ENCODE results near the gene ARHGEF39. TPM values are rescaled to one million over a fixed set of nuclear protein-coding genes. Genes with fewer than 3 reads are reported as not detected.
"Not testable (repeated sequence)": the region's sequence is repeated elsewhere in the genome, so short reads cannot be mapped to it uniquely, and the experiment has no call there.

Gene ARHGEF39
- total RNA-seq, 1 experiment from 2014 or later, result 12.4 TPM

GRCh38 chr9:35637427-35637955, 27.5 kb downstream of the ARHGEF39 start:
- DNase-seq (ENCODE audit: low spot score); in situ Hi-C loops (cut with HindIII; ENCODE audit: low sequenced_read_pairs): not testable (repeated sequence)

- in situ Hi-C loops (cut with HindIII; ENCODE audit: low sequenced_read_pairs); DNase-seq (ENCODE audit: low spot score): not testable (repeated sequence)
These were observed 28.1 kb downstream of the ARHGEF39 start for GRCh38 chr9:35636877-35637246.

GRCh38 chr9:35636135-35636876, 28.7 kb downstream of the ARHGEF39 start:
- in situ Hi-C loops (cut with HindIII; ENCODE audit: low sequenced_read_pairs), result no loop called here
- no peak for DNase-seq (ENCODE audit: low spot score)

- in situ Hi-C loops (cut with HindIII; ENCODE audit: low sequenced_read_pairs), result no loop called here
- DNase-seq (ENCODE audit: low spot score), result no peak
These were observed 29.3 kb downstream of the ARHGEF39 start for GRCh38 chr9:35635730-35636129.

GRCh38 chr9:35629597-35629996, 35.4 kb downstream of the ARHGEF39 start:
- in situ Hi-C loops (cut with HindIII; ENCODE audit: low sequenced_read_pairs), result no loop called here
- DNase-seq (ENCODE audit: low spot score), result no peak

- in situ Hi-C loops (cut with HindIII; ENCODE audit: low sequenced_read_pairs), result no loop called here
- DNase-seq (ENCODE audit: low spot score), result no peak
These were observed 36.5 kb downstream of the ARHGEF39 start for GRCh38 chr9:35628389-35628991.

GRCh38 chr9:35627575-35627974, 37.4 kb downstream of the ARHGEF39 start:
- in situ Hi-C loops (cut with HindIII; ENCODE audit: low sequenced_read_pairs), result no loop called here
- no peak for DNase-seq (ENCODE audit: low spot score)

GRCh38 chr9:35619800-35620158, 45.2 kb downstream of the ARHGEF39 start:
- in situ Hi-C loops (cut with HindIII; ENCODE audit: low sequenced_read_pairs), result no loop called here
- no peak for DNase-seq (ENCODE audit: low spot score)

GRCh38 chr9:35618854-35619799, 45.9 kb downstream of the ARHGEF39 start:
- no peak for DNase-seq (ENCODE audit: low spot score)
- in situ Hi-C loops (cut with HindIII; ENCODE audit: low sequenced_read_pairs), result no loop called here

- DNase-seq (ENCODE audit: low spot score), result peak; percentile 22
- in situ Hi-C loops (cut with HindIII; ENCODE audit: low sequenced_read_pairs), result no loop called here
These were observed 46.7 kb downstream of the ARHGEF39 start, which contains the start of gene CD72 for GRCh38 chr9:35618325-35618727. Gene CD72, minus strand, starts transcription at chr9:35618413. Its CDS starts 110 bp downstream, at chr9:35618303.

- in situ Hi-C loops (cut with HindIII; ENCODE audit: low sequenced_read_pairs), result no loop called here
- DNase-seq (ENCODE audit: low spot score), result no peak
These were observed 47.4 kb downstream of the ARHGEF39 start for GRCh38 chr9:35617548-35617947.

GRCh38 chr9:35616681-35617459, 48.1 kb downstream of the ARHGEF39 start:
- no peak for DNase-seq (ENCODE audit: low spot score)
- in situ Hi-C loops (cut with HindIII; ENCODE audit: low sequenced_read_pairs), result no loop called here

- in situ Hi-C loops (cut with HindIII; ENCODE audit: low sequenced_read_pairs), result no loop called here
- no peak for DNase-seq (ENCODE audit: low spot score)
These were observed 48.9 kb downstream of the ARHGEF39 start for GRCh38 chr9:35615981-35616680.

GRCh38 chr9:35612843-35613242, 52.2 kb downstream of the ARHGEF39 start:
- DNase-seq (ENCODE audit: low spot score), result no peak
- in situ Hi-C loops (cut with HindIII; ENCODE audit: low sequenced_read_pairs), result no loop called here

GRCh38 chr9:35612066-35612465, 52.9 kb downstream of the ARHGEF39 start:
- DNase-seq (ENCODE audit: low spot score); in situ Hi-C loops (cut with HindIII; ENCODE audit: low sequenced_read_pairs): not testable (repeated sequence)

- peak; percentile 74 for DNase-seq (ENCODE audit: low spot score)
- in situ Hi-C loops (cut with HindIII; ENCODE audit: low sequenced_read_pairs), result no loop called here
These were observed 53.7 kb downstream of the ARHGEF39 start for GRCh38 chr9:35611230-35611797.

- in situ Hi-C loops (cut with HindIII; ENCODE audit: low sequenced_read_pairs), result no loop called here
- no peak for DNase-seq (ENCODE audit: low spot score)
These were observed 55.2 kb downstream of the ARHGEF39 start for GRCh38 chr9:35609820-35610163.

Measured in G401 (cell line).